Measurements from ENCODE around the gene HDAC11. TPM values are rescaled to one million over a fixed set of nuclear protein-coding genes. Genes with fewer than 3 reads are reported as not detected.

Gene HDAC11
- total and polyA plus RNA-seq, 10 of the 15 experiments (the other 5 are each of a cell fraction or from before 2014, with no cell fraction given): 0.04 to 0.76 (median 0.22) TPM; not detected in 1

DNA sequence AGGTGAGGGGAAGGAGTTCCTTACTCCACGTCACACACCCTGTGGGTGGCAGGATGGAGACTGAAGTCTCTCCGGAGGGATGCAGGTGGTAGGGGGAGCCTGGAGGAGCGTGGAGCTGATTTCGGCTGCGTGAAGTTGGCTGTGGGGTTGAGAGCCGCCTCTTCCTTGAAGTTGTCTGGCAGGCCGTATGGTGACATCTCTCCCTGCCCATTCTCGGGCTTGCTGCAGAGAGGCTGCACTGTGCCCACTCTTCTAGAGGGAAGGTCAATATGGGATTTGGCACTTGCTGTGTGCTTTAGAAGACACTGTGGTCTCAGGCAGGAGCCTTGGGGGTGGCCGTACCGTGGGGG is 55.4 kb downstream of the HDAC11 start (continued):
- TF ChIP-seq, protein P1, sequence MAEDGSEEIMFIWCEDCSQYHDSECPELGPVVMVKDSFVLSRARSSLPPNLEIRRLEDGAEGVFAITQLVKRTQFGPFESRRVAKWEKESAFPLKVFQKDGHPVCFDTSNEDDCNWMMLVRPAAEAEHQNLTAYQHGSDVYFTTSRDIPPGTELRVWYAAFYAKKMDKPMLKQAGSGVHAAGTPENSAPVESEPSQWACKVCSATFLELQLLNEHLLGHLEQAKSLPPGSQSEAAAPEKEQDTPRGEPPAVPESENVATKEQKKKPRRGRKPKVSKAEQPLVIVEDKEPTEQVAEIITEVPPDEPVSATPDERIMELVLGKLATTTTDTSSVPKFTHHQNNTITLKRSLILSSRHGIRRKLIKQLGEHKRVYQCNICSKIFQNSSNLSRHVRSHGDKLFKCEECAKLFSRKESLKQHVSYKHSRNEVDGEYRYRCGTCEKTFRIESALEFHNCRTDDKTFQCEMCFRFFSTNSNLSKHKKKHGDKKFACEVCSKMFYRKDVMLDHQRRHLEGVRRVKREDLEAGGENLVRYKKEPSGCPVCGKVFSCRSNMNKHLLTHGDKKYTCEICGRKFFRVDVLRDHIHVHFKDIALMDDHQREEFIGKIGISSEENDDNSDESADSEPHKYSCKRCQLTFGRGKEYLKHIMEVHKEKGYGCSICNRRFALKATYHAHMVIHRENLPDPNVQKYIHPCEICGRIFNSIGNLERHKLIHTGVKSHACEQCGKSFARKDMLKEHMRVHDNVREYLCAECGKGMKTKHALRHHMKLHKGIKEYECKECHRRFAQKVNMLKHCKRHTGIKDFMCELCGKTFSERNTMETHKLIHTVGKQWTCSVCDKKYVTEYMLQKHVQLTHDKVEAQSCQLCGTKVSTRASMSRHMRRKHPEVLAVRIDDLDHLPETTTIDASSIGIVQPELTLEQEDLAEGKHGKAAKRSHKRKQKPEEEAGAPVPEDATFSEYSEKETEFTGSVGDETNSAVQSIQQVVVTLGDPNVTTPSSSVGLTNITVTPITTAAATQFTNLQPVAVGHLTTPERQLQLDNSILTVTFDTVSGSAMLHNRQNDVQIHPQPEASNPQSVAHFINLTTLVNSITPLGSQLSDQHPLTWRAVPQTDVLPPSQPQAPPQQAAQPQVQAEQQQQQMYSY (CRISPR knock-in tag; IDR thresholded peaks at IDR 0.05): no peak
- TF ChIP-seq TCF7 (IDR thresholded peaks at IDR 0.05; ENCODE audit: borderline replicate concordance): no peak
- no peak for TF ChIP-seq ETV6 (conservative IDR thresholded peaks at IDR 0.05 in 1 of 2, IDR thresholded peaks at IDR 0.05 in 1 of 2; ENCODE audit: borderline replicate concordance in 1 of 2, low read depth in 1 of 2)
- no peak for TF ChIP-seq POU2F2 (IDR thresholded peaks at IDR 0.05; ENCODE audit: borderline replicate concordance, low read depth, low read length)
- TF ChIP-seq ATF7 (IDR thresholded peaks at IDR 0.05; ENCODE audit: low read depth): no peak
- TF ChIP-seq SREBF1 (IDR thresholded peaks at IDR 0.05; ENCODE audit: low read length): no peak
- TF ChIP-seq MEF2A (IDR thresholded peaks at IDR 0.05; ENCODE audit: insufficient read depth, low read depth, low read length): no peak
- TF ChIP-seq REST (IDR thresholded peaks at IDR 0.05; ENCODE audit: low read depth, low read length): no peak
- no peak for TF ChIP-seq ZNF24 (IDR thresholded peaks at IDR 0.05)
- no peak for TF ChIP-seq ESRRA (IDR thresholded peaks at IDR 0.05; ENCODE audit: low read length)
- no peak for TF ChIP-seq CHD1 (IDR thresholded peaks at IDR 0.05; ENCODE audit: low read depth, low read length)
